Stimulated activated CD4-positive, alpha-beta T cell treated with anti-CD3 and anti-CD28 coated beads, TNF-alpha, amount 100 ng/mL, for 1 hour (primary cell): ENCODE measurements around the gene ARHGAP4.

ENCODE experiments used
- DNase-seq, 3 donors: peaks; one replicate each; pipeline ENCODE4 v3.0.0-alpha.2; 2020; ENCODE audit warnings: low read depth in 3 of 3, low spot score in 1 of 3

Gene ARHGAP4

GRCh38 chrX:153908219-153908860 lies 17.7 kb downstream of the ARHGAP4 start:
- DNase-seq = no peak

DNA sequence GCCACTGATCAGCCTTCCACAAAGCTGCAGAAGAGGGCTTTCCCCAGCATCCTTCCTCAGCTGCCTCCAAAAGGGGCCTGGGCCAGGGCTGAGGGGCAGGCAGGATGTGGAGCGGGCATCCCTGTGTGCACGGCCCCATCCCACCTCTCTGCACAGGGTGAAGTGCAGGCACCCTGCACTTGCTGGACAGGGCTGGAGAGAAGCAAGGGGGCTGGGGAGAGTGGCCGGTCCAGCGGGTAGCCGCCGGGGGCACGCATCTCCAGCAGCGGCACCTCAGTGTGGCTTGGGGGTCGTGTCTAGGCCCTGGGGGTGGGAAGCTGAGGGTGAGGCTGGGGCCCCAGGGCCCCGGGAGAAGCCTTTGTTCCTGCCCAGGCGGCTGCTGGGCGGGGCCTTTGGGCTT lies 18.6 kb downstream of the ARHGAP4 start:
- no peak for DNase-seq

DNA sequence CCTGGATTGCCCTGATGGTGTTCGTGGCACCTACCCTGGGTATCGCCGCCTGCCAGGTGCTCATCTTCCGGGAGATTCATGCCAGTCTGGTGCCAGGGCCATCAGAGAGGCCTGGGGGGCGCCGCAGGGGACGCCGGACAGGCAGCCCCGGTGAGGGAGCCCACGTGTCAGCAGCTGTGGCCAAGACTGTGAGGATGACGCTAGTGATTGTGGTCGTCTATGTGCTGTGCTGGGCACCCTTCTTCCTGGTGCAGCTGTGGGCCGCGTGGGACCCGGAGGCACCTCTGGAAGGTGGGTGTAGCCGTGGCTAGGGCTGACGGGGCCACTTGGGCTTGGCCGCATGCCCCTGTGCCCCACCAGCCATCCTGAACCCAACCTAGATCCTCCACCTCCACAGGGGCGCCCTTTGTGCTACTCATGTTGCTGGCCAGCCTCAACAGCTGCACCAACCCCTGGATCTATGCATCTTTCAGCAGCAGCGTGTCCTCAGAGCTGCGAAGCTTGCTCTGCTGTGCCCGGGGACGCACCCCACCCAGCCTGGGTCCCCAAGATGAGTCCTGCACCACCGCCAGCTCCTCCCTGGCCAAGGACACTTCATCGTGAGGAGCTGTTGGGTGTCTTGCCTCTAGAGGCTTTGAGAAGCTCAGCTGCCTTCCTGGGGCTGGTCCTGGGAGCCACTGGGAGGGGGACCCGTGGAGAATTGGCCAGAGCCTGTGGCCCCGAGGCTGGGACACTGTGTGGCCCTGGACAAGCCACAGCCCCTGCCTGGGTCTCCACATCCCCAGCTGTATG lies 19.7 kb downstream of the ARHGAP4 start:
- DNase-seq = no peak

DNA sequence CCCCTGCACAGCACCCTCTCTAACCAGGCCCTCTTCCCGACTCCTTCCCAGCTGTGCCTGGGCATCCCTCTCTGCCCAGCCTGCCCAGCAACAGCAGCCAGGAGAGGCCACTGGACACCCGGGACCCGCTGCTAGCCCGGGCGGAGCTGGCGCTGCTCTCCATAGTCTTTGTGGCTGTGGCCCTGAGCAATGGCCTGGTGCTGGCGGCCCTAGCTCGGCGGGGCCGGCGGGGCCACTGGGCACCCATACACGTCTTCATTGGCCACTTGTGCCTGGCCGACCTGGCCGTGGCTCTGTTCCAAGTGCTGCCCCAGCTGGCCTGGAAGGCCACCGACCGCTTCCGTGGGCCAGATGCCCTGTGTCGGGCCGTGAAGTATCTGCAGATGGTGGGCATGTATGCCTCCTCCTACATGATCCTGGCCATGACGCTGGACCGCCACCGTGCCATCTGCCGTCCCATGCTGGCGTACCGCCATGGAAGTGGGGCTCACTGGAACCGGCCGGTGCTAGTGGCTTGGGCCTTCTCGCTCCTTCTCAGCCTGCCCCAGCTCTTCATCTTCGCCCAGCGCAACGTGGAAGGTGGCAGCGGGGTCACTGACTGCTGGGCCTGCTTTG lies 20.5 kb downstream of the ARHGAP4 start:
- DNase-seq = no peak

DNA sequence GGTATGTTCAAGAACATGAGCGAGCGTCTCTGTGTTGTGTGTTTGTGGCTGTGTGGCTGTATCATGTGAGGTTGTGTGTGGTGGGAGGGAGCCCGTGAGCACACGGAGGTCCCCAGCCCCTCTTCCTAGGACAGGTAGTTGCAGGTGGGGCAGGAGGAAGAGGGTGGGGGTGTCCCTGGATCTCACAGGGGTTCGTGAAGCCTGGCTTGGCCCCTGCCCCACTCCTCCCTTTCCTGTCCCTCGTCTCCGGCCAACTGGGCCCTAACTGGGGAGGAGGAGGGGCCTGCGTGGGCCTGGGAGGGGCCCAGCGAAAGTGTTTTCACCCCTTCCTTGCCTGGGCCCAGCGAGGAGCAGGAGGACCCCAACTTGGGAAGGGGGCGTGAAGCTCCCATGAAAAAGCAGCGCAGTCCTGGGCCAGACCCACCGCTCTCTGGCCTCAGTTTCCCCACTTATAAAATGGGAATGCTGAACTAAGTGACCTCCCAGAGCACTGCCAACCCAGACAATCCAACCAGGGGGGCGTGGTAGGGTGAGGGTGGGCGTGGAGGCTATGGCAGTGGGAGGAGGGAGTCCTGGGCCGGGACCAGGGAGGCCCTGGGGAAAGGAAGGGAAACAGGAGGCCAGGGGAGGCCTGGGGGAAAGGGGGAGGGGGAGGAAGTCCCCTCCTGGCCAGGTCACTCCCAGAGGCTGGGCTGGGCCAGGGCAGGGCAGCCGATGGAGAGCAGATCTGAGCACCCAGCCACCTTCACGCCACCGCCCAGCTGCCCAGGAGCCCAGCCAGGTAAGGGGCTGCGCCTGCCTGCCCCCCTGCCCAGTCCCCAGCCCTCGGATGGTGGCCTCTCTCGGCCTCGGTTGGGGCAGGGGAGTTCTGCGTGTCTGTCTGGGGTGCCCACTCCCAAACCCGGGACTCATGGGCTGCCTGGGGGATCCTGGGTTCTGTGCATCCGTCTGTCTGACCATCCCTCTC lies 21.8 kb downstream of the ARHGAP4 start, which contains the start of gene AVPR2:
Gene AVPR2 (plus strand): TSS at position 683 of the 967 bp plus-strand sequence. CDS start 473 bp downstream, outside the sequence.
- no peak for DNase-seq

DNA sequence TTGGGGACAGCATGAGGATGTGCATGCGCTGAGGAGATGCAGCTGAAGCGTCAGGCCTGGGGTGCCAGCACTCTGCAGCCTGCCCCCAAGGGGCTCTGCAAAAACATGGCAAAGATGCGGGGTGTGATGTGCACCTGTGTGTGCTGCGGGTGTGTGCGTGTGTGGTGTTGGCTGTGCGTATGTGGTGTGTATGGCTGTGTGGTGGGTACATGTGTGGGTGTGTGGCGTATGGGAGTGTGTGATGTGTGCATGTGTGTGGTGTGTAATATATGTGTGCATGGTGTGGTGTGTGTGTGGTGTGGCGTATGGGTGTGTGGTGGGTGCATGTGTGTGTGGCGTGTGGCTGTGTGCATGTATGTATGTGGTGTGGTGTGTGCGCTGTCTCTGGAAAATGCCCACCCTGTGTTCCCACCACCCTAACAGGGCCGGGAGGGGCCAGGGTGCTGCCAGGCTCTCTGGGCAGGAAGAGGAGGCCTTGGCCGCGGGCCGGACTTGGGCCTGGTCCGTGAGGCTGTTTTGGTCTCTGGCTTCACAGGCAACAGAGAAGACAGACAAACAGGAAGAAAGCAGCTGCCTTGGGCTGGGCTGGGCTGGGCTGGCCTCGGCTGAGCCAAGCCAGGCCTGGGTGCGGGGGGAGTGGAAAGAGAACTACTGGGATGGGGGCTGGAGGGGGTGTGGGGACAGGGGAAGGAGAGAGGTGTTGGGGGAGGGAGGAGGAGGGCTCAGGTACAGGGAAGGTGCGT lies 22.7 kb downstream of the ARHGAP4 start:
- no peak for DNase-seq

GRCh38 chrX:153902385-153902784 lies 23.7 kb downstream of the ARHGAP4 start:
- DNase-seq = no peak

GRCh38 chrX:153901753-153902140 lies 24.3 kb downstream of the ARHGAP4 start:
- DNase-seq = no peak

- peak; percentile 19 to 36 (median 32) for DNase-seq
These were observed 25.0 kb downstream of the ARHGAP4 start for GRCh38 chrX:153900831-153901752.

- no peak for DNase-seq
These were observed 28.2 kb downstream of the ARHGAP4 start for GRCh38 chrX:153897899-153898298.

DNA sequence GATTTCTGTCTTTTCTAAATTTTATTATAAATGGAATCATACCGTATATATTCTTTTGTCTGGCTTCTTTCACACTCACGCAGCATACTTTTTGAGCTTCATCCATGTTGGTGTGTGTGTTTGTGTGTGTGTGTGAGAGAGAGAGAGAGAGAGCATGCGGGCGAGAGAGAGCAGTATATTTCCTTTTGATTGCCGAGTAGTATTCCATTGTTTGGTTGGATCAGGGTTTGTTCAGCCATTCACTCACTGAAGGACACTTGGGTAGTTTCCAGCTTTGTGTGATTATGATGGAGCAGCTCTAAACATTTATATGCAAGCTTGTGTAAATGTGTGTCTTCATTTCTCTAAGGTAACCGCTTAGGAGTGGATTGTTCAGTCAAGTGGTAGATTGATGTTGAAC lies 36.9 kb downstream of the ARHGAP4 start:
- DNase-seq = no peak

- no peak for DNase-seq
These were observed 37.7 kb downstream of the ARHGAP4 start for GRCh38 chrX:153888344-153888743.

GRCh38 chrX:153887385-153887784 lies 38.7 kb downstream of the ARHGAP4 start:
- DNase-seq = no peak

DNA sequence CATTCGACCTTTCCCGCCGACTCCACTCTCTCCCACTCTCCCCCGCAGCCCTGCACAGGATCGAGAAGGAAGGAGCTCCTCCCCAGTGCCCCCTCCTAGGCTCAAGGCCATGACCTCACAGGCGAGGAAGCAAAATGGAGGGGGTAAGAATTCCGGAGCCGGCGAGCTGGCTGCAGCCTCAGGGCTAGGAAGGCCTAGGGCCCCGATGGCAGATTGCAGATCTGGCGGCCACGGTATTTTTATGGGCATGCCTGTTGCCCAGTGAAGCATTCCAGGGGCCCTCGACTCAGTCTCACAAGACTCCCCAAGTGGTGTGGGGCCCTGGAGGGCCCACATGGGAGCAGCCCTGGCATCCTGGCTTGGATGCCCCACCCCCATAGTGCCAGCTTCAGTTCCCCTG lies 39.1 kb downstream of the ARHGAP4 start:
- no peak for DNase-seq

GRCh38 chrX:153885968-153886903 lies 39.8 kb downstream of the ARHGAP4 start, which contains the start of gene L1CAM:
TSS of gene L1CAM (minus strand) at chrX:153886173. CDS start at chrX:153875836, 10,337 bp downstream.
- peak in 1 of 3 donors; percentile 14 for DNase-seq

DNA sequence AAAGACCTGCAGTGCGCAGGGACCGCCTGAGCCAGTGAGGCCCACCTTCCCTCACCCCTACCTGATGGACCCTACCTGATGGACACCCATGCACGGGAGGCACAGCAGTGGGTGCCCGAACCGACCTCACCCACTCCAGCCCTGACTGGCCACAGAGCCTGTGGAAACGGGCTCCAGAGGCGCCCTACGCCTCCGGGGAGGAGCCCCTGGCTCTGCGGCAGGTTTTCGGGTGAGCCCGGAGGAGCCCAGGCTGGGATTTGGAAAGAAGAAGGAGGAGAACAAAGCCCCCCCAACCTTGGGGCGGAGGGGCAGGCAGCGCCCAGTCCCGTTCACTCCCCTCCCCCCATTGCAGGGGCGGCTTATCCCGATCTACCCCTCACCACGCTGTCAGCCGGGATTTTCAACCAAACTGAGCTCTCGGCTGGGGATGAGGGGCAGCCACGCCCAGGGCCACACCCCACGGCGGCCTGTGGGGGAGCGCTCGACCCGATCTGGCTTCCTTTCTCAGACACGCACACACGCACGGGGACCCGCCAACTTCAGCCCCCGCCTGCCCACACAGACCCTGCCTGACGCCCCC lies 40.8 kb downstream of the ARHGAP4 start:
- DNase-seq = no peak

- no peak for DNase-seq
These were observed 41.5 kb downstream of the ARHGAP4 start for GRCh38 chrX:153884590-153884989.

DNA sequence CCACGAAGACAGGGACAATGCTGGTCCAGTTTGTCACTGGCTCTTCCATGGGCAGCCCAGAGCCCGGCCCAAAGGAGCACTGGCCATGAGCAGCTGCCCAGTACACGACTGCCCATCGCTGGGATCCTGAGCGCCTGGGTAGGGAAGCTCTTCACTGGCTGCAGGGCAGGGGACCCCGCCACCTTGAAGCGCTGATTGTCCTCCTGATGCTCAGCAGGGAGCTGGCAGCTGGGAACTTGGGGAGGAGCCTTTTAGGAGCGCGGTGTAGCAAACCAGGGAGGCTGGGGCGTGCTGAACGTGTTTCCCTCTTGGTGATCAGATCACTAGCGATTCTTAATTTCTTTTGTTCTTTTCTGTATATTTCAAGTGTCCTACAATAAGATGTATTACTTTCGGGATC lies 41.9 kb downstream of the ARHGAP4 start:
- DNase-seq = no peak
